OCI-LY1 (cell line): ENCODE measurements around the gene PGAM5.
"Not testable (repeated sequence)": the region's sequence is repeated elsewhere in the genome, so short reads cannot be mapped to it uniquely, and the experiment has no call there.

Experiments
- H2AFZ ChIP-seq: fragments of 200-600 bp; sonication (generic), shearing (Covaris generic); 2 replicates; pipeline ENCODE4 v1.6.0; 2014; ENCODE audit warnings: antibody characterized with exemption, mild to moderate bottlenecking, low read length
- H3F3A ChIP-seq: fragments of 200-600 bp; sonication (generic), shearing (Covaris generic); 2 replicates; pipeline ENCODE4 v1.6.0; 2014; ENCODE audit warnings: mild to moderate bottlenecking, antibody characterized with exemption, low read length, moderate library complexity; ENCODE audit not compliant: insufficient read depth
- H3K27ac ChIP-seq: fragments of 200-600 bp; sonication (generic); 2 replicates; pipeline ENCODE4 v1.5.1; 2014; ENCODE audit warnings: low read length, mixed run types, mild to moderate bottlenecking, low read depth; ENCODE audit not compliant: poor library complexity, severe bottlenecking
- H3K27me3 ChIP-seq: fragments of 200-600 bp; sonication (generic); 2 replicates; pipeline ENCODE4 v1.6.0; 2014; ENCODE audit warnings: antibody characterized with exemption, mild to moderate bottlenecking, low read length, moderate library complexity; ENCODE audit not compliant: insufficient read depth
- H3K36me3 ChIP-seq: fragments of 200-600 bp; sonication (generic); 2 replicates; pipeline ENCODE4 v1.6.1; 2014; ENCODE audit warnings: mild to moderate bottlenecking, antibody characterized with exemption, low read length, moderate library complexity, mixed read lengths; ENCODE audit not compliant: insufficient read depth
- H3K4me1 ChIP-seq: fragments of 200-600 bp; sonication (generic); 2 replicates; pipeline ENCODE4 v1.5.1; 2014; ENCODE audit warnings: mild to moderate bottlenecking, low read length, moderate library complexity; ENCODE audit not compliant: insufficient read depth, severe bottlenecking
- H3K4me2 ChIP-seq: fragments of 200-600 bp; sonication (generic), shearing (Covaris generic); 2 replicates; pipeline ENCODE4 v1.6.1; 2014; ENCODE audit warnings: low read length
- H3K4me3 ChIP-seq: fragments of 200-600 bp; sonication (generic); 2 replicates; pipeline ENCODE4 v1.5.1; 2014; ENCODE audit warnings: low read length, low read depth, mild to moderate bottlenecking, mixed read lengths; ENCODE audit not compliant: poor library complexity, severe bottlenecking
- H3K79me2 ChIP-seq: fragments of 200-600 bp; shearing (Covaris generic); 2 replicates; pipeline ENCODE4 v1.6.1; 2016; ENCODE audit warnings: mixed run types, low read length, mixed read lengths; ENCODE audit not compliant: insufficient read depth
- H3K9ac ChIP-seq: fragments of 200-600 bp; sonication (generic), shearing (Covaris generic); 2 replicates; pipeline ENCODE4 v1.6.1; 2014; ENCODE audit warnings: mild to moderate bottlenecking, low read length, mixed read lengths
- H3K9me2 ChIP-seq: fragments of 200-600 bp; sonication (generic), shearing (Covaris generic); 2 replicates; pipeline ENCODE4 v1.6.1; 2014; ENCODE audit warnings: low read depth, mild to moderate bottlenecking, low read length, mixed read lengths
- H3K9me3 ChIP-seq: fragments of 200-600 bp; shearing (Covaris generic); 2 replicates; pipeline ENCODE4 v1.6.1; 2014; ENCODE audit warnings: low read length, mixed read lengths
- H4K20me1 ChIP-seq: fragments of 200-600 bp; sonication (generic), shearing (Covaris generic); 2 replicates; pipeline ENCODE4 v1.6.0; 2016; ENCODE audit warnings: mild to moderate bottlenecking, low read length; ENCODE audit not compliant: insufficient read depth
- EZH2 ChIP-seq: fragments of 200-600 bp; sonication (generic), shearing (Covaris generic); IDR thresholded peaks from 2 replicates; pipeline ENCODE4 v1.8.0; 2017; ENCODE audit warnings: borderline replicate concordance, mixed run types, mild to moderate bottlenecking, antibody characterized with exemption, low read length, moderate library complexity, mixed read lengths
- TF ChIP-seq, protein P1 (sequence below): fragments of 200-600 bp; sonication (generic), shearing (Covaris generic); IDR thresholded peaks from 2 replicates; pipeline ENCODE4 v1.5.1; 2017; ENCODE audit warnings: mild to moderate bottlenecking, antibody characterized with exemption, low read length, moderate library complexity, mixed read lengths

Gene PGAM5

DNA sequence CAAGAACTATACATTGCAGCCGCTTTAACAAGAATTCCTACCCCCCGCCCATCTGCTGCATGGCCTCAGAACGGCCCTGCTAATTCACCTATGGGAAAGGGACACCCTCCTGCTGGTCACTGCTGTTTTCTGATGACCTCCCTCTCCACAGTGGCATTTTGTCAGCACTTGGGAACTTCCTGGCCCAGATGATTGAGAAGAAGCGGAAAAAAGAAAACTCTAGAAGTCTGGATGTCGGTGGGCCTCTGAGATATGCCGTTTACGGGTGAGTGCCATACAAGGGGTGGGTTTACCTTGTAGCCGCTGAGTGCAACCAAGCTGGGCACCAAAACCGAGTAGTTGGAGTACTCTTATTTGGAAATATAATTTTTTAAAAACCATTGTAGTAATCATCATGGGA, 20.5 kb upstream of the PGAM5 start:
- Histone ChIP-seq H3K9ac (no peak overlapping the region), H2AFZ (no peak overlapping the region), H3K4me3 (no peak overlapping the region), H3K27ac (no peak overlapping the region), H3K36me3 (peaks cover 32% of the 10 kb centered on the region), H3K9me2 (no peaks in the 10 kb centered on the region), H3K4me1 (peaks cover 20% of the 10 kb centered on the region), H3K9me3 (no peaks in the 10 kb centered on the region), H3K4me2 (no peak overlapping the region), H4K20me1 (no peaks in the 10 kb centered on the region), H3F3A (peaks cover 4% of the 10 kb centered on the region; the same call in 1 of the 2 replicates), H3K27me3 (no peaks in the 10 kb centered on the region), H3K79me2 (peaks cover 15% of the 10 kb centered on the region)
- TF ChIP-seq EZH2: no peak
- TF ChIP-seq, protein P1, sequence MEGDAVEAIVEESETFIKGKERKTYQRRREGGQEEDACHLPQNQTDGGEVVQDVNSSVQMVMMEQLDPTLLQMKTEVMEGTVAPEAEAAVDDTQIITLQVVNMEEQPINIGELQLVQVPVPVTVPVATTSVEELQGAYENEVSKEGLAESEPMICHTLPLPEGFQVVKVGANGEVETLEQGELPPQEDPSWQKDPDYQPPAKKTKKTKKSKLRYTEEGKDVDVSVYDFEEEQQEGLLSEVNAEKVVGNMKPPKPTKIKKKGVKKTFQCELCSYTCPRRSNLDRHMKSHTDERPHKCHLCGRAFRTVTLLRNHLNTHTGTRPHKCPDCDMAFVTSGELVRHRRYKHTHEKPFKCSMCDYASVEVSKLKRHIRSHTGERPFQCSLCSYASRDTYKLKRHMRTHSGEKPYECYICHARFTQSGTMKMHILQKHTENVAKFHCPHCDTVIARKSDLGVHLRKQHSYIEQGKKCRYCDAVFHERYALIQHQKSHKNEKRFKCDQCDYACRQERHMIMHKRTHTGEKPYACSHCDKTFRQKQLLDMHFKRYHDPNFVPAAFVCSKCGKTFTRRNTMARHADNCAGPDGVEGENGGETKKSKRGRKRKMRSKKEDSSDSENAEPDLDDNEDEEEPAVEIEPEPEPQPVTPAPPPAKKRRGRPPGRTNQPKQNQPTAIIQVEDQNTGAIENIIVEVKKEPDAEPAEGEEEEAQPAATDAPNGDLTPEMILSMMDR: no peak

DNA sequence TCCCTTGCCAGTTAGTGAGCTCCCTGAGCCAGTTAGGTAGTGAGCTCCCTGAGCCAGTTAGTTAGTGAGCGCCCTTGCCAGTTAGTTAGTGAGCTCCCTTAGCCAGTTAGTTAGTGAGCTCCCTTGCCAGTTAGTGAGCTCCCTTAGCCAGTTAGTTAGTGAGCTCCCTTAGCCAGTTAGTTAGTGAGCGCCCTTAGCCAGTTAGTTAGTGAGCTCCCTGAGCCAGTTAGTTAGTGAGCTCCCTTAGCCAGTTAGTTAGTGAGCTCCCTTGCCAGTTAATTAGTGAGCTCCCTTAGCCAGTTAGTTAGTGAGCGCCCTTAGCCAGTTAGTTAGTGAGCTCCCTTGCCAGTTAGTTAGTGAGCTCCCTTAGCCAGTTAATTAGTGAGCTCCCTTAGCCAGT, 18.6 kb upstream of the PGAM5 start:
- H3K36me3 ChIP-seq: peaks cover 45% of the 10 kb centered on the region
- H3K9me2 ChIP-seq, H4K20me1 ChIP-seq, H3K4me1 ChIP-seq, H3K9me3 ChIP-seq, H3K9ac ChIP-seq, H3K79me2 ChIP-seq, H2AFZ ChIP-seq, H3F3A ChIP-seq, H3K4me2 ChIP-seq, H3K27me3 ChIP-seq, H3K4me3 ChIP-seq, H3K27ac ChIP-seq: not testable (repeated sequence)

DNA sequence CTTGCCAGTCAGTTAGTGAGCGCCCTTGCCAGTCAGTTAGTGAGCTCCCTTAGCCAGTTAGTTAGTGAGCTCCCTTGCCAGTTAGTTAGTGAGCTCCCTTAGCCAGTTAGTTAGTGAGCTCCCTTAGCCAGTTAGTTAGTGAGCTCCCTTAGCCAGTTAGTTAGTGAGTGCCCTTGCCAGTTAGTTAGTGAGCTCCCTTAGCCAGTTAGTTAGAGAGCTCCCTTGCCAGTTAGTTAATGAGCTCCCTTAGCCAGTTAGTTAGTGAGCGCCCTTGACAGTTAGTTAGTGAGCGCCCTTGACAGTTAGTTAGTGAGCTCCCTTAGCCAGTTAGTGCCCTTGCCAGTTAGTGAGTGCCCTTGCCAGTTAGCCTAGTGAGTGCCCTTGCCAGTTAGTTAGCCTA, 15.8 kb upstream of the PGAM5 start:
- H3K4me3 ChIP-seq, H3K4me1 ChIP-seq, H4K20me1 ChIP-seq, H3K9me2 ChIP-seq, H3K4me2 ChIP-seq, H3F3A ChIP-seq, H3K9ac ChIP-seq, H3K79me2 ChIP-seq, H2AFZ ChIP-seq, H3K9me3 ChIP-seq, H3K27ac ChIP-seq, H3K27me3 ChIP-seq: not testable (repeated sequence)
- H3K36me3 ChIP-seq: peaks cover 66% of the 10 kb centered on the region

DNA sequence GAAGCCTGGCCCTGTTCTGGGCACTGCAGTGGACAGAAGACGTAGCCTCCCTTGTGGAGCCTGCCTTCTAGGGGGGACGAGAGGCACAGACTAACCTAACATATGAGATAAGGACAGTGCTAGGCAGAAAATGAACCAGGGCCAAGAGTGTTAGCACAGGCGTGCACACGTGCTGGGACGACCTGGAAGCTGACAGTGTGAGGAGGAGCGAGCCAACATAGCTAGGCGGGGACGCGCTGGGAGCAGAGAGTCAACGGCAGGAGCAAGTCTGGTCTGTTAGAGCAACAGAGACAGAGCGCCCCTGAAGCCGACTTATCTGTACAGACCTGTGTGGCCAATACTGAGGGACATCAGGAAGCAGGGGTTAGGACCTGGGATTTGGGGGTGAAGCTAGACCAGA, 15.2 kb upstream of the PGAM5 start:
- H3K4me1 ChIP-seq: peaks cover 14% of the 10 kb centered on the region
- no peaks in the 10 kb centered on the region for H3K9me2 ChIP-seq
- 0 out of 2 replicates have a peak, but pooled peaks cover 1% of the 10 kb centered on the region for H3F3A ChIP-seq
- H3K27me3 ChIP-seq: no peaks in the 10 kb centered on the region
- no peak overlapping the region for H3K9ac ChIP-seq
- H3K36me3 ChIP-seq: peaks cover 64% of the 10 kb centered on the region
- no peak overlapping the region for H3K4me3 ChIP-seq
- H2AFZ ChIP-seq: no peak overlapping the region
- TF ChIP-seq, protein P1: no peak
- no peak for TF ChIP-seq EZH2
- no peak overlapping the region for H3K4me2 ChIP-seq
- H3K79me2 ChIP-seq: no peaks in the 10 kb centered on the region
- H4K20me1 ChIP-seq: no peaks in the 10 kb centered on the region
- no peak overlapping the region for H3K27ac ChIP-seq
- no peaks in the 10 kb centered on the region for H3K9me3 ChIP-seq
